Breast epithelium (tissue), 4 donors: Measurements from ENCODE around the gene CLTCL1. TPM values are rescaled to one million over a fixed set of nuclear protein-coding genes. Genes with fewer than 3 reads are reported as not detected.

ENCODE experiments used
- DNase-seq, 2 donors: peaks; one replicate each; pipeline ENCODE4 v3.0.0-alpha.2; 2019; ENCODE audit warnings: low spot score in 2 of 2
- H3K27ac ChIP-seq, 2 donors: fragments of 200-600 bp; sonication (generic) in 1 of 2; one replicate each; pipeline ENCODE4 v1.5.1; 2016 to 2019; ENCODE audit warnings: mild to moderate bottlenecking in 1 of 2
- H3K27me3 ChIP-seq, 2 donors: fragments of 200-600 bp; sonication (generic) in 1 of 2; one replicate each; pipeline versions ENCODE4 v1.5.1 to v1.6.0; 2017 to 2019; ENCODE audit warnings: control low read depth in 1 of 2, mild to moderate bottlenecking in 1 of 2
- H3K36me3 ChIP-seq: fragments of 200-600 bp; one replicate; pipeline ENCODE4 v1.5.1; 2019
- H3K4me1 ChIP-seq, 2 donors: fragments of 200-600 bp; sonication (generic); one replicate each; pipeline ENCODE4 v1.5.1; 2016 to 2019; ENCODE audit warnings: control low read depth in 1 of 2
- H3K4me3 ChIP-seq, 3 donors: fragments of 200-600 bp; sonication (generic); 1 replicate in 2 of 3; 2 replicates in 1 of 3; pipeline ENCODE4 v1.5.1; 2016 to 2019; ENCODE audit warnings: mild to moderate bottlenecking in 3 of 3, moderate library complexity in 2 of 3
- H3K9me3 ChIP-seq, 2 donors: fragments of 200-600 bp; sonication (generic) in 1 of 2; one replicate each; pipeline ENCODE4 v1.5.1; 2016 to 2019; ENCODE audit warnings: control low read depth in 1 of 2
- CTCF ChIP-seq, 3 donors: fragments of 450-650 bp; IDR thresholded peaks; one replicate each; pipeline ENCODE4 v1.5.1; 2016 to 2017; ENCODE audit warnings: antibody characterized with exemption in 3 of 3, mild to moderate bottlenecking in 3 of 3, moderate library complexity in 3 of 3
- POLR2A ChIP-seq: fragments of 450-650 bp; IDR thresholded peaks from one replicate; pipeline ENCODE4 v1.6.1; 2016; ENCODE audit warnings: antibody characterized with exemption, mild to moderate bottlenecking, moderate library complexity
- POLR2AphosphoS5 ChIP-seq, 3 donors: sonication (generic); formaldehyde crosslinking; IDR thresholded peaks; one replicate each; pipeline ENCODE4 v1.6.1; 2017; ENCODE audit warnings: antibody characterized with exemption in 3 of 3
- intact Hi-C: fragments of 100-400 bp; cut with DNase I; formaldehyde crosslinking; loops from one replicate; pipeline ENCODE4 v1.15.1; 2023; ENCODE audit warnings: low total_unique reads
- total RNA-seq, 3 donors: library from RNA; depleted of rRNA; stranded (reverse); fragments of >200 nt; gene quantifications; one replicate each; pipeline ENCODE4 v1.1.0, GENCODE V29; 2016

Gene CLTCL1
- total RNA-seq, 3 donors from 2014 or later, result 2.8 to 27.0 (median 8.2) TPM

GRCh38 chr22:19178065-19178656 lies 113.4 kb downstream of the CLTCL1 start:
- TF ChIP-seq POLR2AphosphoS5 (IDR thresholded peaks at IDR 0.05), result peak in 1 of 3 donors; percentile 23
- no peak for TF ChIP-seq CTCF (IDR thresholded peaks at IDR 0.05)
- peaks cover 7 to 31% of the 10 kb centered on the region in 2 donors for H3K4me1 ChIP-seq
- H3K36me3 ChIP-seq, result no peaks in the 10 kb centered on the region
- DNase-seq, result no peak
- no peaks in the 10 kb centered on the region for H3K27me3 ChIP-seq
- H3K9me3 ChIP-seq, result no peaks in the 10 kb centered on the region
- intact Hi-C loops, result loop anchor here (5.0 kb wide), 1 partner anchor 1271 kb away; no protein-coding TSS in a partner anchor
- peak overlapping the region; percentile 78 to 86 (median 85) for H3K4me3 ChIP-seq
- H3K27ac ChIP-seq, result peak overlapping the region; percentile 91 to 98

GRCh38 chr22:19177164-19178064 lies 114.1 kb downstream of the CLTCL1 start:
- peaks cover 12 to 38% of the 10 kb centered on the region in 2 donors for H3K4me1 ChIP-seq
- no peaks in the 10 kb centered on the region for H3K9me3 ChIP-seq
- H3K36me3 ChIP-seq, result no peaks in the 10 kb centered on the region
- intact Hi-C loops, result loop anchor here (5.0 kb wide), 1 partner anchor 1270 kb away; no protein-coding TSS in a partner anchor
- peak overlapping the region; percentile 91 to 98 for H3K27ac ChIP-seq
- DNase-seq, result no peak
- no peaks in the 10 kb centered on the region for H3K27me3 ChIP-seq
- TF ChIP-seq POLR2A (no peak), CTCF (IDR thresholded peaks at IDR 0.05) (no peak), POLR2AphosphoS5 (IDR thresholded peaks at IDR 0.05) (no peak)
- H3K4me3 ChIP-seq, result peak overlapping the region; percentile 78 to 86 (median 85)

GRCh38 chr22:19176732-19177131 lies 114.8 kb downstream of the CLTCL1 start:
- H3K36me3 ChIP-seq, result no peaks in the 10 kb centered on the region
- DNase-seq, result no peak
- H3K27me3 ChIP-seq, result no peaks in the 10 kb centered on the region
- no peaks in the 10 kb centered on the region for H3K9me3 ChIP-seq
- intact Hi-C loops, result loop anchor here (5.0 kb wide), 1 partner anchor 1269 kb away; no protein-coding TSS in a partner anchor
- H3K4me3 ChIP-seq, result peak overlapping the region in 1 of 3 donors; percentile 78
- H3K4me1 ChIP-seq, result peaks cover 12 to 40% of the 10 kb centered on the region in 2 donors
- TF ChIP-seq CTCF (IDR thresholded peaks at IDR 0.05), result no peak
- no peak for TF ChIP-seq POLR2A
- H3K27ac ChIP-seq, result no peak overlapping the region

- H3K27ac ChIP-seq, result peak overlapping the region in 1 of 2 donors; percentile 15
- no peaks in the 10 kb centered on the region for H3K36me3 ChIP-seq
- intact Hi-C loops, result loop anchor here (5.0 kb wide), 1 partner anchor 1269 kb away; no protein-coding TSS in a partner anchor
- no peak overlapping the region for H3K4me3 ChIP-seq
- no peak for TF ChIP-seq POLR2A
- no peak for TF ChIP-seq CTCF (IDR thresholded peaks at IDR 0.05)
- no peak for TF ChIP-seq POLR2AphosphoS5 (IDR thresholded peaks at IDR 0.05)
- no peaks in the 10 kb centered on the region for H3K9me3 ChIP-seq
- no peak for DNase-seq
- no peaks in the 10 kb centered on the region for H3K27me3 ChIP-seq
- H3K4me1 ChIP-seq, result peaks cover 12 to 40% of the 10 kb centered on the region in 2 donors
Observed at GRCh38 chr22:19176175-19176643, 115.3 kb downstream of the CLTCL1 start.
